Fibroblast of skin of left quadriceps (primary cell): ENCODE data around the gene PDGFC.

ENCODE experiments used
- DNase-seq, 2 experiments: peaks; one replicate each; pipeline ENCODE4 v3.0.0-alpha.2; 2013; ENCODE audit warnings: low read depth in 2 of 2

PDGFC gene

GRCh38 chr4:156974264-156974663, 2.7 kb upstream of the PDGFC start:
- peak; percentile 59 to 66 for DNase-seq

DNA sequence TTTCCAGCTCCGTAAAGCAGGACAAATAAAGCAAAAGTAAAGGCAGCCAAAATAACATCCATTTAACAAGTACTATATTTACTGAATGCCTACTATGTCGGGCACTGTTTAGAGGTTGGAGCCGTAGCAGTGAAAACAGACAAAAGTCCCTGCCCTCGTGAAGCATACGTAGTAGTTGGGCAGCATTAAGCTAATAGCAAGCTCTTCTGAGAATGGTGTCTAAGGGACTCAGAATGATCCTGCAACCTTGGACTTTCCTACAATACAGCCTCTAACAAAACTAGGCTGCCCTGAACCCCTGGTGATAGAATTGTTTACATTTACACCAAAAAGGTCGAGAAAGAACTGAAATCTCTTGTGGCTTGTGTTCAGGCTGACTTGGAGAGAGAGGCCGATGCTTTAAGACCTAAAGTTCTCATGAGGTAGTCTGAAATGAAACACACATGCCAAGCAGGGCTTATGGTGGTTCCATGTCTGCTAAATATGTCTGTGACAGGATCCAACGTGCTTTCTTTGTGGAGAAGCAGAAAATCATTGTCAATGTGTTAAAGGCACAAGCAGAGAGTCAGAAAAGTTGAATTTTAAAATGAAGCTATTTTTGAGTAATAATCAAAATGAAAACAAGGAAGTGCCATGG, 898 bp upstream of the PDGFC start:
- no peak for DNase-seq

DNA sequence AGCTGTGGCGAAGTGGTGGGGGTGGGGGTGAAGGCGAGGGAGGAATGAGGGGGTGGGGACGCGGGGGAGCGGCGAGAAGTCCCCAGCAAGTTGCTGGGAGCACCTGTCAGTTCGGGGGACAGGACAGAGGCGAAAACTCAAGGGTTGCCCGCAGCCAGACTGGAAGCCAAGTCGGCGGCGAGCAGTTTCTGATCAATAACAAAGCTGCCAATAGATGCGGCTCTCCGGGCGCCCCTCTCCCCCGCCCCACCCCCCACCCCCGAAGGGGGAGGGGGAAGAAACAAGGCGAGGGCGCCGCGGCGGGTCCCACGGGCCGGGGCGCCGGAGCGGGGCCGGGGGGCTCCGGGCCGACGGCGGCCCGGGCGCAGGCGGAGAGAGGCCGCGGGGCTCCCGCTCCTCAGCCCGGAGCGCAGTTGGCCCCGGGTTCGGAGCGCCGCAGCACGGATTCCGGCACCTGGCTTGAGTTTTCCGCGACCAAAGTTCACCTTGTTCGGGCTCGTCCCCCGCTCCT, 379 bp downstream of the PDGFC start:
- DNase-seq, result no peak

- no peak for DNase-seq
Measured at GRCh38 chr4:156970501-156971164, 966 bp downstream of the PDGFC start.

GRCh38 chr4:156969911-156970310, 1.7 kb downstream of the PDGFC start:
- no peak for DNase-seq

GRCh38 chr4:156969101-156969500, 2.5 kb downstream of the PDGFC start:
- no peak for DNase-seq

- peak; percentile 66 to 71 for DNase-seq
Measured at GRCh38 chr4:156968479-156968984, 3.1 kb downstream of the PDGFC start.

- no peak for DNase-seq
Measured at GRCh38 chr4:156966836-156967235, 4.8 kb downstream of the PDGFC start.

DNA sequence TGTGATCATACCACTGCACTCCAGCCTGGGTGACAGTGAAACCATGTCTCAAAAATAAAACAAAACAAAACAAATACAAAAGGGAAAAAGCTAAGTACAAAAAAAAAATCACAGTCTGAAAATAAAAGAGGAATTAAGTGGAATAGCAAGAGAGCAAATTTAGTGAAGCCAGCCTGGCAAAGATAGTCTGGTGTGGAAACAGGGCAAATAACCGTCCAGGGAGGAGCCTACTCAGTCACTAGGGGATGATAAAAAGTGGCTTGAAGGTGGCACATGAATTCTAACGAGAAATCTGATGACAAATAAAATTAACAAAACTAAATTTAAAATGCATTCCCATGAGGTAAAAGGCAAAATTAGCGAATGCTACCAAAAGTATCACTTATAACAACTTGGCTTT, 8.2 kb downstream of the PDGFC start:
- DNase-seq, result no peak

DNA sequence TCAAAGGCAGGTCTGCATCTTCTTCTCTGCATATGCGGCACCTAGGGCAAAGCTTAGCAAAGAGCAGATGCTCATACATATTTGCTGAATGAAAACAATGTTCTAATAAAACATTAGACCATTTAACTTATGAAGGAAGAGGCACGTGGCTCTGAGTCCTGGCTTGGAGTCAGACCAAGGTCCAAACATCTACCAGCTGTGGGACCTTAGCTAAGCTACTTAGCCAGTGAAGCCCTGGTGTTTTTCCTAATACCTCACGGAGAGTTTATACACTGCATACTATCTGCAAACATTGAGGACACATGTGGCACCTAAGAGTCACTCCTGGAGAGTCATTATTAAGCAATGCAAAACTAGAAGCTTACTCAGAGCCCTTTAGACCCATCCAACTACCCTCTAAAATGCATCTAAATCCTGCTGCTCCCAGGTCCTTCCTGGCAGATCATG, 9.0 kb downstream of the PDGFC start:
- DNase-seq, result peak; percentile 70 to 74

DNA sequence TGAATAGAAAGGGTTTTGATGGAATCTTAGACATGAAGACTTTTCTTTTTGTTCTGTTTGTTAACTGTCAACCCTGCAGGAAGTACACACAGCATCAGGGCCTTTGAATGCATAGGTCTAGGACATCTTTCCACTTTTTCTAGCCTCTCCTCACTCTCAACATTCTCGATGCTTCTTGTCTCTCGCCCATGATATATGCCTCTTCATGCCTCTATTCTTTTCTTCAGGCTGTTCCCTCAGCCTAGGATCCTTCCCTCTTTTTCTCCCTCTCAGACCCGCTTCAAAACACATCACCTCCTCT, 9.6 kb downstream of the PDGFC start:
- no peak for DNase-seq

- DNase-seq, result no peak
Measured at GRCh38 chr4:156961196-156962057, 10.2 kb downstream of the PDGFC start.

DNA sequence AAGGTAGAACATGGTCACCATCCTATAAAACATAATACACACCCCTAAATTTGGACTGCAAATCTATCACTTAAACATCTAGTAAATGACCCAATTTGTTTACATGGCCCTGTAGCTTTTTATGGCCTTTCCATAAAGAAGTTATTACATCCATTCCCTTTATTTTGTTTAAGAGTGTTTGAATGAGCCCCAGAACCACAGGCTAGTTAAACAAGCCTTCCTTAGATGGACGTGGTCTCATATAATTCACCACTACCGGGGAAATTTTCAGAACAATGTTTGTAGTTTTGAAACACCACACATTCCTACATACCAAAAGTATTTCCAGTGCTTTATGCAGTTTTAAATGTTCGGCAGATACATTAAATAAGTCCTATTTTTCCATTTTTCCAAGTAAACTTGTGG, 12.3 kb downstream of the PDGFC start:
- peak; percentile 82 to 83 for DNase-seq

GRCh38 chr4:156958276-156959074, 13.1 kb downstream of the PDGFC start:
- no peak for DNase-seq

- DNase-seq, result no peak
Measured at GRCh38 chr4:156957556-156957955, 14.0 kb downstream of the PDGFC start.

GRCh38 chr4:156956826-156957368, 14.7 kb downstream of the PDGFC start:
- DNase-seq, result no peak

- no peak for DNase-seq
Measured at GRCh38 chr4:156956359-156956758, 15.2 kb downstream of the PDGFC start.

DNA sequence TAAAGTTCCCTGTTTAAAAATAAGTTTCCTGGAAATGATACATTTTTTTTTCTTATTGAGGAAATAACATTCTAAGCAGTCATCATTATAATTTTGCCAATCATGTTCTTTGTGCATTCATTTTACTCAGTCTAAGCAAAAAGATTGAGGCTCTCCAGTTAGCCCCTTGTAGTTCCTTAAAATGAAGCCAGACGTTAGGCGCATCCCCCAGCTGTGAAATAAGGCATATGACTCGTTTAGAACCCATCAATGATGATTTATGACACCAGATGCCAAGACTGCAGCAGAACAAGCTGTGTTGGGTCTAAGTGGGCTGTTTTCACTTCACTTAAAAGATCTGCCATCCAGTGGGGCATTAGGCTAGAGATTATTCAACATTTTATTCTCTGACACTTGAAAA, 17.0 kb downstream of the PDGFC start:
- no peak for DNase-seq

GRCh38 chr4:156953951-156954350, 17.6 kb downstream of the PDGFC start:
- no peak for DNase-seq

DNA sequence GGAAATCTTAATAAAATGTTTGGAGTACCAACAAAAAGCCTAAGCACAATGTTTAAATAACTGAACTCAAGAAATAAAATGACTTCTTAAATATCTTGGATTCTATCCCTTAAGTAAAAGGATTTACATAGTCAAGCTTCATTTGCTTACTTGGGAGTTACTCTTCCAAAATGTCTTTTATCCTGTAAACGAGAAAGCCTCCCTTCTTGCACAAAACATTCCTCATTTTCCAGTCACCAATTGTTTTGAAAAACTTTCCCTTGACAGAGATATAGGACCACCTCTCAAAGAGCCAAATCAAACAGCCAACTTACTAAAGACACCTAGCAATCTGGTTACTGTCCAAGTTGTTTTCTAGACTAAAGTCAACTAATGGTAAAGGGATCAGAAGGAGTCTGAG, 18.6 kb downstream of the PDGFC start:
- no peak for DNase-seq

DNA sequence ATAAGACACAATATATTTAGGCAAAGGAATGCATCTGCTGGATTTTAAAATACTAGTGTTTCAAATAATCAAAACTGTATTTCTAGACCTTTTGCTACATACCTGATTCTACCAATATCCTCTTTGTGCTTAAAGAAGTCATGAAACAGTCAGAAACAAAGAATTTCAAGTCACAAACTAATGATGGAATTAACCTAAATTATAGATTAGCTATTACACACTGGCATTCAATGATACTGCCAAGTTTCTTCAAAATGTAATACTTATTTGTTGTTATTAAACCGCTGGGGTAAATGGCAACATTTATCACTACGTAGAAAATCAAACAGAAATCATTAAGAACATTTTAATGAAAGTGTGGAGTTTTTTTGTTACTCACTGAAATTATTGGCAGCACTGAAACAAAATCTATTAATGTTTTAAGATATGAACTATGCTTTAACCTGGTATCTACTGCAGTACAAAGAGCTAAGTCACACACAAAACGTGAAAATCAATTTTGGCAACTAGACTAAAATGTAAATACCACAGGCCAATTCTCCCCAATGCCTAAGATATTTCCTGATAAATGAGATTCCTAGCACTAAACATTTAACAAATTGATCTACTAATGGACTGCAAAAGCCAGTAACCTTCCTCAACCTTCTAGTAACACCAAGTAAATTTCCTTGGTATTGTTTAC, 19.4 kb downstream of the PDGFC start:
- DNase-seq, result no peak
